Measurements from ENCODE around the gene C16orf78.

C16orf78 gene

DNA sequence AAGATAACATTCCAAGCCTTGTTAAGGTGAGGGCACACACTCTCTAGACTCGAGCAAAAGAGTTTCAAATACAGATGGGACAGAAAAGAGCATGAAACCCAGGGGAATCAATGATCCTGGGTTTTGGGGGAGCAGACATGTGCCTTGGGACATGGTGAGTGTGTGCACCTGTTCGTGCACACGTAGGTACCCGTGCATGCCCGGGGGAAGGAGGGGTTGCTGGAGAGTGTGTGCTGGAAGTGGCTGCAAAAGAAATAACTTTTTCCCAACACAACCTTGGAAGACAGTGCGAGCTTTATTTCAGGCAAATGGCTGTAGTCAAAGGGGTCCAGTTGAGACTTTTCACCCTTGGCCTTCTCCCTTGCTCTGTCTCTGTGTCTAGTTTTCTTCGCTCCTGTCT, 62.6 kb downstream of the C16orf78 start:
- no peak for DNase-seq

DNA sequence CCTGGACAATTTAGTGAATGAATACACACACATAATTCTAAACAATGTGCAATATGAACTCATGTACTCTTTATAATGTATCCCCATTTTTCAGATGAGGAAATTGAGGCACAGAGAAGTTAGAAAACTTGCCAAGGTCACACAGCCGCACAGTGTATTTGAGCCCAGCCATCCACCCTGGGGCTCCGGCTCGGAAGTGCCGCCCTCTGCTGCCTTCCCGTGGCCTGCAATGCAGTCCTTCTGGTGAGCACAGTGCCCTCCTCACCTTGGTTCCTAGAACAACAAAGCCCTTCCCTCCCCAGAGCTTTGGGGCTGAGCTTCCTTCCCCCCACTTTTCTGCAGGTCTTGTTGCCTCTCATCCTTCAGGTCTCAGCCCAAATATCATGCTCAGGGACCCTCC, 63.7 kb downstream of the C16orf78 start:
- DNase-seq: no peak

DNA sequence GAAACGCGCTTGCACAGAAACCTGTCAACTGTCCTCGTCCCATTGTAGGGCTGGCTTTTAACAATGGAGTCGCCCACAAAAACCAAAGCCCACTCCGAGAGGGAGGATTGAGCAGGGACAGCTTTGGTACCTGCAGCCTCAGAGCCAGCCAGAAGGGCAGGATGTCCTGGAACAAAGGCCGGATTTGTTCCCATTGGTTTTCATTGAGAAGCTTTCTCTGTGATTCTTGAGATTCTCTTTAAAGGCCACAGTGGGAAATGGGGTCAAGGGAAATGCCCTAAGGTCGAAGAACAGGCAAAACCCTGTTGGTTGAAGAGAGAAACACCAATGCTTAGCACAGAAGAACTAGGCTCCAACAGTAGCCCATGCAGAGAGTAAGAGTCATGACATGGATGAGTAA, 65.4 kb downstream of the C16orf78 start:
- no peak for DNase-seq

DNA sequence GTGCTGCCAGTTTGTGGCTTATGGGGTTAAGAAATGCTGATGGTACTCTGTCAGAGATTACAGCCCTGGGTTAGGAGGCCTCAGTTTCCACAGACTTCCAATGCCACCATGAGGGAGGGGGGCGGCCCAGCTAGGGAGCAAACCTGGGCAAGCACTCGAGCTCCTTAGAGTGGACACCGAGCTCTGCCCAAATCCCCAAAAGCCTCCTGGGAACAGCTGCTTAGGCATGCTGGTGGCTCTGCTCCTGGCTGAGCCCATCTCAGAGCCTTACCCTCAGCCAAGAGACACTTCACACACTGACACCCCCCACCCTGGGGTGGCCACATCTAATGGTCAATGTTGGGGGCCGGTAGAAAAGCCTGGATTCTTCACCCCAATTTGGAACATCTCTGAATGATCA, 66.1 kb downstream of the C16orf78 start:
- DNase-seq: no peak

DNA sequence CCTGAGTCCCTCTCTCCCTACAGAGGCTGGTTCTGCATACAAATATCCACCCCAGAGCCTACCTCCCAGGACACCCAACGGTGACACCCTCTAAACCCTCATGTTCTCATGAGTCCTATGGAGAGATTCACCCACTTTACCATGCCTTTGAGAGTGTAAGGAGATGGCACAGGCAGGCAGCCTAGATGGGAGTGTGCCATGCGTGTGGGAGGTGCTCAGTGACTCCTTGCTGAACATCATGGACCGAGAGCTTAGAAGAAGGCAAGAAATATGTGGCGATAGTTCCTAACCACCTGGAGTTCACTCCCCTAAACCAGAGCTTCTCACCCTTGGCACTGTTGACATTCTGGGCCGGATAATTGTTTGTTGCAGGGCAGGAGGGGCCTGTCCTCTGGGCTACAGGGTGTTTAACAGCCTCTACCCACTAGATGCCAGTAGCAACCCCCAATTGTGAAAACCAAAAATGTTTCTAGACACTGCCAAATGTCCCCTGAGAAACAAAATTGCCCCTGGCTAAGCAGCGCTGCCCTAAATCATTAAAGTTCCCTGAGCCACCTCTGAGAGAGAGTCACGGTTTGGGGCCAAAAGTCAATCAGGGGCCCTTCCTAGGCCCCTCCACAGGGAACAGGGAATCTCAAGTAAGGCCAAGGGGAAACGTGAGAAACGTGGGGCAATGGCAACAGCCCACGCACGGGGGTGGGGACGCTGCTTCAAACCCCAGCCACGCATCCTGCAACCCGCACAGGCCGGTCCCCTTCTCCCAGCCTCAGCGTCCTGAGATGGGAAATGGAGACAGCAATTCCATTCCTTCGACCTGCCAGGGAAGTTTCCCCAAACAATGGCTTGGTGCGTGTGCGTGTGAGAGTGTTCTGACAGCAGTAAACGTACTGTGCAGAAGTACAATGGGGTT, 66.8 kb downstream of the C16orf78 start:
- no peak for DNase-seq

DNA sequence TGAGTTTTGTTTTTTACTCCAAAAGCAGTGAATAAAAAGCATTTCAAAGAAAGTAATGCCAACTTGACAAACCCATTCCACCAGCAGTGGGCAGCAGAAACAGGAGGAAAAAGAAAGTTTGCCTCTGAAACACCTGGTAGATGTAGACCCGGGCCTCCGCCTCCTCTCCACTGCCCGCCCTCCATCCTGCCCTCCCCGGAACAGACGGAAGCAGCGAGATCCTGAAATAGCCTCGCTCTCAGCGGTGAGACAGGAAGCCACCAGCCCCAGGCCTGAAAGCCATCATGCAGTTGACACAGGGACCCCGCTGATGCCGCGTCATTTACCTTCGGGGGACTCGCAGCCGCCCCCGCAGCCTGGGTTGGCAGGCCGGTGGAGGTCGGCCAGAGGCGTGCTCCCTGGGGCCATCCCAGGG, 67.8 kb downstream of the C16orf78 start:
- no peak for DNase-seq

DNA sequence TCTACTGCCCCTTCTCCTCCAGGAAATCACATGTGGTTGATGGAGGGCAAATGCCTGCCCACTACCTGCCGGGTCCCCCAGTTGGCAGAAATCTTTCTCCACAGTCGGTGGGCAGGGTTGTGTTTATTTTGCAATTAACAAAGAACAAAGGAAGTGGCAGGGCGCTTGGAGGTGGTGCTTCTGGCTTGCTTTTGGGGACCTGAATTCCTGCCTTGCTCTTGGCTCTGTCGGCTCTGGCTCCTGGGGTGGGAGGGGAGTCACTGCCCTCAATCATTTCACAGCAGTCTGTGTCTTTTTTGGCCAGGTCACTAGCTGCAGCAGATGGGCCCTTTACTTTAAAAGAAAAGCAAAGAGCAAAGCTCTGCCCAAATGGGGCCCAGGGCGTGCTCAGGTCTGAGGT, 69.2 kb downstream of the C16orf78 start:
- DNase-seq: no peak

DNA sequence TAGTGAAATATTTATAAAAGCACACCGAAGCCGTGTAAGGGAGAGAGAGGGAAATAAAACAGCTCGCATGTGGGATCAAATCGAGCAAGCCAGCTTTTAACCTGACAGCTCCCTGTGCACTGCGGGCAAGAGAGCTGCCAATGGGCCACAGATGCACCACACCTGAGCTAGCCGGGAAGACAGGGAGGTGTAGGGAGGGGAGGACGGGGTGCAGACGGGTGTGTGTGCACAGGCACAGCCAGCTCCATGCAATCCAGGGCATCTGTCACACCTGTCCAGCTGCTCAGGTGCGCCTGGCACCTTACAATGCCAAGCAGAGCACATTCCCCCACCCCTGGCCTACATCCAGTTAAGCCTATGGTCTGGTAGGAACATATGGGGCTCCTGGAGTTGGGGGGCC, 70.0 kb downstream of the C16orf78 start:
- DNase-seq: no peak

DNA sequence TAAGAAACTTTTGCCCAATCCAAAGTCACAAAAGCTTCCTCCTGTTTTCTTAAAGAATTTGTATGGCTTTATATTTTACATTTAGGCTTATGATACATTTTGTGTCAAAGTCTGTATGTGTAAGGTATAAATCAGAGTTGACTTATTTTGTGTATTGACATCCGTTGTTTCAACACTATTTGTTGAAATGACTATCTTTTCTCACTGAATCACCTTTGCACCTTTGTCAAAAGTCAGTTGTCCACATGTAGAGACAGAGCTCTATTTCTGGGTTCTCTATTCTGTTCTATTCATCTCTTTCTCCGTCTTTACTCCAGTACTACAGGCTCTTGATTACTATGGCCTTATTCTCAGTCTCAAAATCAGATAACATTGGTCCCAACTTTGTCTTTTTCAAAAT, 73.2 kb downstream of the C16orf78 start:
- DNase-seq: no peak
